ENCODE results near the gene HEPHL1. TPM values are rescaled to one million over a fixed set of nuclear protein-coding genes. Genes with fewer than 3 reads are reported as not detected.
A peak's percentile ranks its signal among the peaks of the same experiment; 100 is the strongest.
"Not testable (repeated sequence)": the region's sequence is repeated elsewhere in the genome, so short reads cannot be mapped to it uniquely, and the experiment has no call there.

Gene HEPHL1
- total RNA-seq, 1 donor from 2014 or later: not detected

- Mint-ChIP-seq H3K9me3 (no peaks in the 10 kb centered on the region), H3K4me1 (ENCODE audit: low read depth) (no peaks in the 10 kb centered on the region), H3K27me3 (ENCODE audit: insufficient read depth) (peaks cover 19% of the 10 kb centered on the region), H3K27ac (no peak overlapping the region), H3K36me3 (ENCODE audit: low read depth) (no peaks in the 10 kb centered on the region), H3K4me3 (no peak overlapping the region)
- DNase-seq (ENCODE audit: low spot score): no peak
- intact Hi-C loops (cut with micrococcal nuclease): no loop called here
Observed at GRCh38 chr11:94112206-94112953, 91.2 kb downstream of the HEPHL1 start.

GRCh38 chr11:94117197-94117574, 96.0 kb downstream of the HEPHL1 start:
- intact Hi-C loops (cut with micrococcal nuclease): no loop called here
- Mint-ChIP-seq H3K27ac (no peak overlapping the region), H3K4me3 (no peak overlapping the region), H3K27me3 (ENCODE audit: insufficient read depth) (peaks cover 5% of the 10 kb centered on the region), H3K9me3 (no peaks in the 10 kb centered on the region), H3K36me3 (ENCODE audit: low read depth) (no peaks in the 10 kb centered on the region), H3K4me1 (ENCODE audit: low read depth) (no peaks in the 10 kb centered on the region)
- DNase-seq (ENCODE audit: low spot score): no peak

GRCh38 chr11:94117871-94118270, 96.7 kb downstream of the HEPHL1 start:
- H3K27ac Mint-ChIP-seq: no peak overlapping the region
- no peaks in the 10 kb centered on the region for H3K36me3 Mint-ChIP-seq (ENCODE audit: low read depth)
- H3K27me3 Mint-ChIP-seq (ENCODE audit: insufficient read depth): peaks cover 5% of the 10 kb centered on the region
- intact Hi-C loops (cut with micrococcal nuclease): no loop called here
- H3K9me3 Mint-ChIP-seq: no peaks in the 10 kb centered on the region
- DNase-seq (ENCODE audit: low spot score): no peak
- no peaks in the 10 kb centered on the region for H3K4me1 Mint-ChIP-seq (ENCODE audit: low read depth)
- no peak overlapping the region for H3K4me3 Mint-ChIP-seq

- H3K27ac Mint-ChIP-seq; H3K4me1 Mint-ChIP-seq (ENCODE audit: low read depth); intact Hi-C loops (cut with micrococcal nuclease); H3K4me3 Mint-ChIP-seq; H3K27me3 Mint-ChIP-seq (ENCODE audit: insufficient read depth); H3K9me3 Mint-ChIP-seq; DNase-seq (ENCODE audit: low spot score); H3K36me3 Mint-ChIP-seq (ENCODE audit: low read depth): not testable (repeated sequence)
Observed at GRCh38 chr11:94119676-94120075, 98.5 kb downstream of the HEPHL1 start.

- H3K9me3 Mint-ChIP-seq; intact Hi-C loops (cut with micrococcal nuclease); H3K4me3 Mint-ChIP-seq; DNase-seq (ENCODE audit: low spot score); H3K27me3 Mint-ChIP-seq (ENCODE audit: insufficient read depth); H3K4me1 Mint-ChIP-seq (ENCODE audit: low read depth); H3K36me3 Mint-ChIP-seq (ENCODE audit: low read depth); H3K27ac Mint-ChIP-seq: not testable (repeated sequence)
Observed at GRCh38 chr11:94120516-94120915, 99.4 kb downstream of the HEPHL1 start.

- H3K36me3 Mint-ChIP-seq (ENCODE audit: low read depth): no peaks in the 10 kb centered on the region
- H3K4me1 Mint-ChIP-seq (ENCODE audit: low read depth): no peaks in the 10 kb centered on the region
- peaks cover 2% of the 10 kb centered on the region for H3K27me3 Mint-ChIP-seq (ENCODE audit: insufficient read depth)
- no peak overlapping the region for H3K4me3 Mint-ChIP-seq
- intact Hi-C loops (cut with micrococcal nuclease): no loop called here
- DNase-seq (ENCODE audit: low spot score): no peak
- no peak overlapping the region for H3K27ac Mint-ChIP-seq
- peaks cover 6% of the 10 kb centered on the region for H3K9me3 Mint-ChIP-seq
Observed at GRCh38 chr11:94120946-94121345, 99.8 kb downstream of the HEPHL1 start.

- peaks cover 8% of the 10 kb centered on the region for H3K4me1 Mint-ChIP-seq (ENCODE audit: low read depth)
Observed at GRCh38 chr11:94125407-94126115, 104.4 kb downstream of the HEPHL1 start.

GRCh38 chr11:94127638-94128037, 106.5 kb downstream of the HEPHL1 start:
- peaks cover 6% of the 10 kb centered on the region for H3K9me3 Mint-ChIP-seq
- H3K4me3 Mint-ChIP-seq: no peak overlapping the region
- no peaks in the 10 kb centered on the region for H3K36me3 Mint-ChIP-seq (ENCODE audit: low read depth)
- H3K27me3 Mint-ChIP-seq (ENCODE audit: insufficient read depth): no peaks in the 10 kb centered on the region
- intact Hi-C loops (cut with micrococcal nuclease): loop anchor here (1.0 to 5.0 kb wide), 9 partner anchors 55 to 1105 kb away; partner anchors contain the start of genes ANKRD49, C11orf54, CEP295 and CWC15
- no peak for DNase-seq (ENCODE audit: low spot score)
- peak overlapping the region; percentile 88 for H3K27ac Mint-ChIP-seq
- peaks cover 8% of the 10 kb centered on the region for H3K4me1 Mint-ChIP-seq (ENCODE audit: low read depth)

More at GRCh38 chr11:94125407-94126115, 104.4 kb downstream of the HEPHL1 start:
- no peaks in the 10 kb centered on the region for H3K36me3 Mint-ChIP-seq (ENCODE audit: low read depth)
- DNase-seq (ENCODE audit: low spot score): no peak
- H3K9me3 Mint-ChIP-seq: peaks cover 6% of the 10 kb centered on the region
- no peaks in the 10 kb centered on the region for H3K27me3 Mint-ChIP-seq (ENCODE audit: insufficient read depth)
- no peak overlapping the region for H3K4me3 Mint-ChIP-seq
- no peak overlapping the region for H3K27ac Mint-ChIP-seq
- intact Hi-C loops (cut with micrococcal nuclease): loop anchor here (5.0 kb wide), 4 partner anchors 57 to 1107 kb away; partner anchors contain the start of genes CEP295, SESN3 and SMCO4

- intact Hi-C loops (cut with micrococcal nuclease): loop anchor here (1.0 to 5.0 kb wide), 9 partner anchors 54 to 1104 kb away; partner anchors contain the start of genes ANKRD49, C11orf54, CEP295 and CWC15
- Mint-ChIP-seq H3K27me3 (ENCODE audit: insufficient read depth) (no peaks in the 10 kb centered on the region), H3K36me3 (ENCODE audit: low read depth) (no peaks in the 10 kb centered on the region), H3K9me3 (peaks cover 6% of the 10 kb centered on the region), H3K4me3 (no peak overlapping the region), H3K27ac (peak overlapping the region; percentile 88), H3K4me1 (ENCODE audit: low read depth) (peaks cover 14% of the 10 kb centered on the region)
- DNase-seq (ENCODE audit: low spot score): no peak
Observed at GRCh38 chr11:94128291-94128745, 107.2 kb downstream of the HEPHL1 start.

GRCh38 chr11:94128746-94129511, 107.8 kb downstream of the HEPHL1 start, which contains the start of gene PANX1:
TSS of gene PANX1 (plus strand) at chr11:94128841. CDS start at chr11:94129313, 472 bp downstream.
- Mint-ChIP-seq H3K27me3 (ENCODE audit: insufficient read depth) (no peaks in the 10 kb centered on the region), H3K27ac (peak within 1 kb of the TSS; percentile 88), H3K9me3 (peaks cover 6% of the 10 kb centered on the region), H3K36me3 (ENCODE audit: low read depth) (no peaks in the 10 kb centered on the region), H3K4me1 (ENCODE audit: low read depth) (peaks cover 20% of the 10 kb centered on the region), H3K4me3 (no peak within 1 kb of the TSS)
- DNase-seq (ENCODE audit: low spot score): peak; percentile 73
- intact Hi-C loops (cut with micrococcal nuclease): loop anchor here (1.0 to 5.0 kb wide), 10 partner anchors 18 to 1103 kb away; partner anchors contain the start of genes ANKRD49, C11orf54, CEP295 and CWC15

GRCh38 chr11:94129512-94130297, 108.6 kb downstream of the HEPHL1 start:
- Mint-ChIP-seq H3K9me3 (no peaks in the 10 kb centered on the region), H3K36me3 (ENCODE audit: low read depth) (no peaks in the 10 kb centered on the region), H3K27ac (no peak overlapping the region), H3K4me1 (ENCODE audit: low read depth) (peaks cover 26% of the 10 kb centered on the region), H3K4me3 (no peak overlapping the region), H3K27me3 (ENCODE audit: insufficient read depth) (no peaks in the 10 kb centered on the region)
- peak; percentile 26 for DNase-seq (ENCODE audit: low spot score)
- intact Hi-C loops (cut with micrococcal nuclease): loop anchor here (1.0 to 10.0 kb wide), 11 partner anchors 18 to 1663 kb away; partner anchors contain the start of genes C11orf54, CEP295, CEP57 and CWC15

All from activated T-helper 1 cell treated with anti-CD3 and anti-CD28 coated beads, Interleukin-12 subunit alpha, Interleukin-12 subunit beta, Interleukin-2, Interleukin-4 antibody, amounts not matched to agents 30 ng/mL and 10 ng/mL and 1 ng/mL, durations not matched to agents 14 hours and 24 hours and 36 hours (primary cell).